ENCODE results near the gene PSMD14. TPM values are rescaled to one million over a fixed set of nuclear protein-coding genes. Genes with fewer than 3 reads are reported as not detected.

Gene PSMD14
- polyA plus RNA-seq (2013, experiment 1 of 2), result 45.7 TPM
- 46.5 TPM for polyA plus RNA-seq (2013, experiment 2 of 2)

GRCh38 chr2:161308178-161308955, at the start of gene PSMD14:
Gene PSMD14 (plus strand): TSS chr2:161308425. CDS start chr2:161318826, 10,401 bp downstream.
- Histone ChIP-seq H2AK5ac (ENCODE audit: low read length, severe bottlenecking) (no peak within 1 kb of the TSS), H3K4me3 (ENCODE audit: insufficient read depth in 1 of 2, low read depth in 1 of 2, low read length in 2 of 2) (peak within 1 kb of the TSS; percentile 94 to 97), H3K9me3 (ENCODE audit: control insufficient read depth, low read length) (peaks cover 5% of the 10 kb centered on the region), H3K27me3 (ENCODE audit: control insufficient read depth in 1 of 2, insufficient read depth in 1 of 2, low read length in 2 of 2) (no peaks in the 10 kb centered on the region), H3K18ac (ENCODE audit: low read depth in 1 of 2, low read length in 2 of 2) (peak within 1 kb of the TSS; percentile 90 to 97), H3K4ac (ENCODE audit: low read depth in 1 of 2, low read length in 2 of 2) (peak within 1 kb of the TSS; percentile 91 to 95), H2BK12ac (ENCODE audit: low read length in 2 of 2) (peak within 1 kb of the TSS in 1 of 2 experiments; percentile 67), H2AFZ (ENCODE audit: low read depth, low read length) (peak within 1 kb of the TSS; percentile 87), H3K4me1 (ENCODE audit: control insufficient read depth, insufficient read depth, low read depth, low read length) (peaks cover 3% of the 10 kb centered on the region), H3K4me2 (ENCODE audit: low read length, poor library complexity, severe bottlenecking) (peak within 1 kb of the TSS; percentile 72), H3K23ac (ENCODE audit: low read length in 2 of 2) (no peak within 1 kb of the TSS), H4K8ac (ENCODE audit: low read length) (peak within 1 kb of the TSS; percentile 99), H2BK120ac (ENCODE audit: low read depth, low read length) (peak within 1 kb of the TSS; percentile 79), H4K91ac (ENCODE audit: low read length) (peak within 1 kb of the TSS; percentile 80), H3K14ac (ENCODE audit: low read length in 2 of 2) (peak within 1 kb of the TSS in 1 of 2 experiments; percentile 96), H3K79me1 (replicated peaks; ENCODE audit: low read length, poor library complexity, severe bottlenecking) (no peaks in the 10 kb centered on the region), H2BK5ac (ENCODE audit: low read depth, low read length, poor library complexity, severe bottlenecking) (peak within 1 kb of the TSS; percentile 24), H3K36me3 (ENCODE audit: control insufficient read depth in 1 of 2, insufficient read depth in 2 of 2, low read depth in 1 of 2, low read length in 2 of 2) (no peaks in the 10 kb centered on the region), H3K9ac (ENCODE audit: low read length) (peak within 1 kb of the TSS; percentile 99), H3K27ac (ENCODE audit: low read length, poor library complexity, severe bottlenecking) (peak within 1 kb of the TSS; percentile 93), H2BK15ac (ENCODE audit: low read depth, poor library complexity, severe bottlenecking) (peak within 1 kb of the TSS; percentile 99)
- DNase-seq, result peak; percentile 98
- under 1% methylated on average over 58 of the region's 60 CpGs for WGBS

- no peaks in the 10 kb centered on the region for H3K9me3 ChIP-seq (ENCODE audit: control insufficient read depth, low read length)
- no peak overlapping the region for H3K14ac ChIP-seq (ENCODE audit: low read length in 2 of 2)
- no peak overlapping the region for H3K23ac ChIP-seq (ENCODE audit: low read length in 2 of 2)
- no peak overlapping the region for H2BK120ac ChIP-seq (ENCODE audit: low read depth, low read length)
- no peak overlapping the region for H2BK5ac ChIP-seq (ENCODE audit: low read depth, low read length, poor library complexity, severe bottlenecking)
- H4K91ac ChIP-seq (ENCODE audit: low read length), result no peak overlapping the region
- no peak overlapping the region for H2AFZ ChIP-seq (ENCODE audit: low read depth, low read length)
- no peak overlapping the region for H3K27ac ChIP-seq (ENCODE audit: low read length, poor library complexity, severe bottlenecking)
- H3K18ac ChIP-seq (ENCODE audit: low read depth in 1 of 2, low read length in 2 of 2), result no peak overlapping the region
- no peak for DNase-seq
- no peak overlapping the region for H3K4me2 ChIP-seq (ENCODE audit: low read length, poor library complexity, severe bottlenecking)
- no peak overlapping the region for H3K4me3 ChIP-seq (ENCODE audit: insufficient read depth in 1 of 2, low read depth in 1 of 2, low read length in 2 of 2)
- no peak overlapping the region for H3K9ac ChIP-seq (ENCODE audit: low read length)
- no peaks in the 10 kb centered on the region for H3K36me3 ChIP-seq (ENCODE audit: control insufficient read depth in 1 of 2, insufficient read depth in 2 of 2, low read depth in 1 of 2, low read length in 2 of 2)
- no peaks in the 10 kb centered on the region for H3K4me1 ChIP-seq (ENCODE audit: control insufficient read depth, insufficient read depth, low read depth, low read length)
- 95% methylated on average over 11 of the region's 11 CpGs for WGBS
- H3K79me1 ChIP-seq (replicated peaks; ENCODE audit: low read length, poor library complexity, severe bottlenecking), result no peaks in the 10 kb centered on the region
- no peak overlapping the region for H2AK5ac ChIP-seq (ENCODE audit: low read length, severe bottlenecking)
- no peak overlapping the region for H3K4ac ChIP-seq (ENCODE audit: low read depth in 1 of 2, low read length in 2 of 2)
- no peaks in the 10 kb centered on the region for H3K27me3 ChIP-seq (ENCODE audit: control insufficient read depth in 1 of 2, insufficient read depth in 1 of 2, low read length in 2 of 2)
- H2BK12ac ChIP-seq (ENCODE audit: low read length in 2 of 2), result no peak overlapping the region
- H2BK15ac ChIP-seq (ENCODE audit: low read depth, poor library complexity, severe bottlenecking), result no peak overlapping the region
- H4K8ac ChIP-seq (ENCODE audit: low read length), result no peak overlapping the region
These were observed 42.4 kb upstream of the PSMD14 start for GRCh38 chr2:161265874-161266273.

GRCh38 chr2:161269111-161269510, 39.1 kb upstream of the PSMD14 start:
- H4K91ac ChIP-seq (ENCODE audit: low read length), result no peak overlapping the region
- H3K27me3 ChIP-seq (ENCODE audit: control insufficient read depth in 1 of 2, insufficient read depth in 1 of 2, low read length in 2 of 2), result no peaks in the 10 kb centered on the region
- H3K4me3 ChIP-seq (ENCODE audit: insufficient read depth in 1 of 2, low read depth in 1 of 2, low read length in 2 of 2), result no peak overlapping the region
- no peak overlapping the region for H2AK5ac ChIP-seq (ENCODE audit: low read length, severe bottlenecking)
- DNase-seq, result no peak
- no peak overlapping the region for H2AFZ ChIP-seq (ENCODE audit: low read depth, low read length)
- H3K79me1 ChIP-seq (replicated peaks; ENCODE audit: low read length, poor library complexity, severe bottlenecking), result no peaks in the 10 kb centered on the region
- peaks cover 5% of the 10 kb centered on the region for H3K9me3 ChIP-seq (ENCODE audit: control insufficient read depth, low read length)
- no peak overlapping the region for H3K14ac ChIP-seq (ENCODE audit: low read length in 2 of 2)
- 100% methylated on average over 2 of the region's 3 CpGs for WGBS
- H3K4ac ChIP-seq (ENCODE audit: low read depth in 1 of 2, low read length in 2 of 2), result no peak overlapping the region
- H2BK120ac ChIP-seq (ENCODE audit: low read depth, low read length), result no peak overlapping the region
- H2BK15ac ChIP-seq (ENCODE audit: low read depth, poor library complexity, severe bottlenecking), result no peak overlapping the region
- no peak overlapping the region for H2BK12ac ChIP-seq (ENCODE audit: low read length in 2 of 2)
- no peak overlapping the region for H3K23ac ChIP-seq (ENCODE audit: low read length in 2 of 2)
- no peak overlapping the region for H2BK5ac ChIP-seq (ENCODE audit: low read depth, low read length, poor library complexity, severe bottlenecking)
- H3K4me1 ChIP-seq (ENCODE audit: control insufficient read depth, insufficient read depth, low read depth, low read length), result no peaks in the 10 kb centered on the region
- no peak overlapping the region for H3K18ac ChIP-seq (ENCODE audit: low read depth in 1 of 2, low read length in 2 of 2)
- no peak overlapping the region for H3K9ac ChIP-seq (ENCODE audit: low read length)
- no peaks in the 10 kb centered on the region for H3K36me3 ChIP-seq (ENCODE audit: control insufficient read depth in 1 of 2, insufficient read depth in 2 of 2, low read depth in 1 of 2, low read length in 2 of 2)
- H3K4me2 ChIP-seq (ENCODE audit: low read length, poor library complexity, severe bottlenecking), result no peak overlapping the region
- no peak overlapping the region for H4K8ac ChIP-seq (ENCODE audit: low read length)
- no peak overlapping the region for H3K27ac ChIP-seq (ENCODE audit: low read length, poor library complexity, severe bottlenecking)

DNA sequence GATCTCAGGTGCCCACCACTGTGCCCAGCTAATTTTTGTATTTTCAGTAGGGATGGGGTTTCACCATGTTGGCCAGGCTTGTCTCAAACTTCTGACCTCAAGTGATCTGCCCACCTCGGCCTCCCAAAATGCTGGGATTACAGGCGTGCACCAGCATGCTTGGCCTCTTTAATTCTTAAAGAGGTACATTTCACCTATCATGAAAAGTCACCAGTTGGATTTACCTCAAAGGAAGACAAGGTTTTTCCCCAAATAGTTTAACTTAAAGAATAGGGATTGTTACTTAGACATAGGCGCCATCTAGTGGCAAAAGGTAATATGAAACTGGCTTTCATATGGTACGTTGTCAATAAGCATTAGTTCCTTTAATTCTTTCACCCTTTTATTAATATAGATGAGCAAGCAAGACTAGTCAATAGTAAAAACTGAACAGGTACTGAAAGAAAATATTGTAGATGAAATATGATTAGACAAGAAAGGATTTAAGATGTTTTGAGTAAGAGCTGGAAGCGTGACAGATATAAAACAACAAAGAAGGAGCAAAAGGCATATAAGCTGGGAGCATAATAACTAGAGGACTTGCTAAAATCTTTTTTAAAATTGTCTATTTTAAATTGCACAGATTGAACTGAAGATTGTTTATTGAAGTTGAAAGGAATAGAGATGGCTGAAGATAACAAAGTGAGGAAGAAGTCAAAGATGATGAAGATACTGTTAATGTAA, 35.0 kb upstream of the PSMD14 start:
- H3K36me3 ChIP-seq (ENCODE audit: control insufficient read depth in 1 of 2, insufficient read depth in 2 of 2, low read depth in 1 of 2, low read length in 2 of 2), result no peaks in the 10 kb centered on the region
- WGBS, result 65% methylated on average over 3 of the region's 5 CpGs
- H3K79me1 ChIP-seq (replicated peaks; ENCODE audit: low read length, poor library complexity, severe bottlenecking), result no peaks in the 10 kb centered on the region
- no peak overlapping the region for H2AFZ ChIP-seq (ENCODE audit: low read depth, low read length)
- no peak overlapping the region for H3K9ac ChIP-seq (ENCODE audit: low read length)
- no peak overlapping the region for H3K4me2 ChIP-seq (ENCODE audit: low read length, poor library complexity, severe bottlenecking)
- H3K14ac ChIP-seq (ENCODE audit: low read length in 2 of 2), result no peak overlapping the region
- no peak overlapping the region for H3K27ac ChIP-seq (ENCODE audit: low read length, poor library complexity, severe bottlenecking)
- no peak overlapping the region for H2BK15ac ChIP-seq (ENCODE audit: low read depth, poor library complexity, severe bottlenecking)
- H3K9me3 ChIP-seq (ENCODE audit: control insufficient read depth, low read length), result peaks cover 5% of the 10 kb centered on the region
- no peak overlapping the region for H3K18ac ChIP-seq (ENCODE audit: low read depth in 1 of 2, low read length in 2 of 2)
- no peaks in the 10 kb centered on the region for H3K4me1 ChIP-seq (ENCODE audit: control insufficient read depth, insufficient read depth, low read depth, low read length)
- H4K8ac ChIP-seq (ENCODE audit: low read length), result no peak overlapping the region
- H2BK5ac ChIP-seq (ENCODE audit: low read depth, low read length, poor library complexity, severe bottlenecking), result no peak overlapping the region
- H3K23ac ChIP-seq (ENCODE audit: low read length in 2 of 2), result no peak overlapping the region
- no peaks in the 10 kb centered on the region for H3K27me3 ChIP-seq (ENCODE audit: control insufficient read depth in 1 of 2, insufficient read depth in 1 of 2, low read length in 2 of 2)
- H3K4me3 ChIP-seq (ENCODE audit: insufficient read depth in 1 of 2, low read depth in 1 of 2, low read length in 2 of 2), result no peak overlapping the region
- H4K91ac ChIP-seq (ENCODE audit: low read length), result no peak overlapping the region
- no peak overlapping the region for H3K4ac ChIP-seq (ENCODE audit: low read depth in 1 of 2, low read length in 2 of 2)
- no peak overlapping the region for H2BK12ac ChIP-seq (ENCODE audit: low read length in 2 of 2)
- no peak overlapping the region for H2BK120ac ChIP-seq (ENCODE audit: low read depth, low read length)
- DNase-seq, result peak; percentile 67
- no peak overlapping the region for H2AK5ac ChIP-seq (ENCODE audit: low read length, severe bottlenecking)
